Activated naive CD8-positive, alpha-beta T cell treated with anti-CD3 and anti-CD28 coated beads, Interleukin-2, amount 10 ng/mL, durations not matched to agents 7 days and 5 days (primary cell): ENCODE results near the gene MRPS16. TPM values are rescaled to one million over a fixed set of nuclear protein-coding genes. Genes with fewer than 3 reads are reported as not detected.
"Not testable (repeated sequence)": the region's sequence is repeated elsewhere in the genome, so short reads cannot be mapped to it uniquely, and the experiment has no call there.

Source experiments
- ATAC-seq: fragments of 150-1000 bp; cut with Tn5 transposase; one replicate; pipeline ENCODE4 v1.10.0; 2021; ENCODE audit warnings: low read depth, moderate library complexity
- POLR2A ChIA-PET: fragments of 350-600 bp; sonication (Branson Sonifier 250); formaldehyde crosslinking; loops from one replicate; lab custom pipeline; 2021; ENCODE audit warnings: antibody characterized with exemption; lab: Charles Lee
- DNase-seq: peaks from one replicate; pipeline ENCODE4 v3.0.0; 2021
- H3K27ac Mint-ChIP-seq: one replicate; pipeline ENCODE4 v1.8.0; 2022; ENCODE audit warnings: mild to moderate bottlenecking, mixed read lengths
- H3K27me3 Mint-ChIP-seq: one replicate; pipeline ENCODE4 v1.8.0; 2022; ENCODE audit warnings: mild to moderate bottlenecking, moderate library complexity, mixed read lengths
- H3K36me3 Mint-ChIP-seq: one replicate; pipeline ENCODE4 v1.8.0; 2021; ENCODE audit warnings: mild to moderate bottlenecking, mixed read lengths
- H3K4me1 Mint-ChIP-seq: one replicate; pipeline ENCODE4 v1.8.0; 2021; ENCODE audit warnings: mixed read lengths
- H3K4me3 Mint-ChIP-seq: one replicate; pipeline ENCODE4 v1.8.0; 2022; ENCODE audit warnings: mild to moderate bottlenecking, moderate library complexity, mixed read lengths
- H3K9me3 Mint-ChIP-seq: one replicate; pipeline ENCODE4 v1.8.0; 2021; ENCODE audit warnings: mixed read lengths
- total RNA-seq, 2 experiments: library from RNA; stranded (reverse); gene quantifications; one replicate each; pipeline ENCODE4 v1.2.3, GENCODE V29; 2021

MRPS16 gene
- total RNA-seq, result 10 to 100 TPM; 73.5 to 78.4 TPM

DNA sequence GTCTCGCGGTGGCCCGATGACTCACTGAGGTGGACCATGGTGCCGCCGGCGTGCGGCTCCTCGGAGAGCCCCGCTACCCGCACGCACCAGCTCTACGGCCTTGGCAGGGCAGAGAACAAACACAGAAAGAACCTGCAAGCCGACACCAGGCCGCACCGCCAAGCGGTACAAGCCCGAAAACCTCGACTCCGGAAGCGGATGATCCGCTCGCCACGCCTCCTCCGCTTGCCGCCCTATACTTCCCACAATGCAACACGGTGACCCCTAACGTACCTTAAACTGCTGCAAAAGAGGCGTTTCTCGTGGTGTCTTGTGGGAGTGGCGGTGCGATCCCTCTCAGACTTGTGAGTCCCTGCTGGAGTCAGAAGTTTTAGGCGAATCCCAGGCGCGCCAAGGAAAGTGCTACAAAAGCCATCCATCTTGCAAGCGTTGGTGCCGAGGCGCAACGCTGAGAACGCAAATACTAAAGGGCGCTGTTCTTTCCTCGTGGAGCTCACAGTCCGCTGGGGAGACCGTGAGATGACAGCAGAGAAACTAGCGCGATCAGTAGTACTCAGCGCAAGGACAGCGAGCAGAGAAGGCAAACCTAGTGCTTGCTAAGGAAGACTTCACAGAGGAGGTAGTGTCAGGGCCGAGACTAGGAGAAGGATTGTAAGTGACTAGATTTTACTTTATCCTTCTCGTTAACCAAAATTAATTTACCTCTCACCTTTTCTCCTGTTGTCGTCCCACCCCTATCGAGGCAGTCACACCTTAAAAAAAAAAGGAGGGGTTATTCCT is at the start of gene MRPS16:
MRPS16 (minus strand) TSS at position 200 of the 780 bp plus-strand sequence; CDS start at position 38, 162 bp downstream.
- peak; percentile 78 for ATAC-seq
- Mint-ChIP-seq H3K36me3 (peaks cover 10% of the 10 kb centered on the region), H3K27me3 (no peaks in the 10 kb centered on the region), H3K4me3 (peak within 1 kb of the TSS; percentile 93), H3K9me3 (no peaks in the 10 kb centered on the region), H3K4me1 (peaks cover 22% of the 10 kb centered on the region), H3K27ac (peak within 1 kb of the TSS; percentile 82)
- DNase-seq, result peak; percentile 91
- POLR2A ChIA-PET, result interaction anchor here (0.5 to 2.3 kb wide), 12 partner anchors 11 to 1166 kb away, joined by 3 to 13 read pairs (median 4); partner anchors contain the start of genes CFAP70, ECD, FAM149B1 and P4HA1

DNA sequence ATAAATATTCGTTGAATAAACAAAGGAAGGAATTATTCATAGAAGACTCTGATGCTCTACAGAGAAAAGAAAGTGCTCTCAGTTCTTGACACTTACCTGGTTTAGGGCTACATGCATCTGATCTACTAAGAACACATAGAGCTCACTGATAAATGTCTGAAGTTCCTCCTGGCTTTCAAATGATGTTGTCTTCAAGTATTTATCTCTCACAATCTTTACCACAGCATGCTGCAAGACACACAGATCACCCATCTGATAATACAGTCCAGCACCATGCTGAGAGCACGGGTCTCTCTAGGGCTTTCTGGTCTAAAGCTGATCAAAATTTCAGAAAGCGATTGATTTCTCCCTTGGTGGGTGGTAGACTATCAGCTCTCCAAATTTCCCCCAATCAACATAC is 44.5 kb upstream of the MRPS16 start:
- Mint-ChIP-seq H3K4me1 (no peaks in the 10 kb centered on the region), H3K36me3 (no peaks in the 10 kb centered on the region), H3K27ac (no peak overlapping the region), H3K9me3 (no peaks in the 10 kb centered on the region), H3K27me3 (peaks cover 12% of the 10 kb centered on the region), H3K4me3 (no peak overlapping the region)
- POLR2A ChIA-PET, result no interaction called here
- no peak for DNase-seq
- no peak for ATAC-seq

- DNase-seq, result no peak
- H3K4me3 Mint-ChIP-seq, result no peak overlapping the region
- no peak for ATAC-seq
- H3K27me3 Mint-ChIP-seq, result peaks cover 7% of the 10 kb centered on the region
- H3K9me3 Mint-ChIP-seq, result peaks cover 1% of the 10 kb centered on the region
- no peaks in the 10 kb centered on the region for H3K4me1 Mint-ChIP-seq
- POLR2A ChIA-PET, result no interaction called here
- H3K36me3 Mint-ChIP-seq, result peaks cover 1% of the 10 kb centered on the region
- no peak overlapping the region for H3K27ac Mint-ChIP-seq
These were observed 41.0 kb upstream of the MRPS16 start for GRCh38 chr10:73293461-73293860.

GRCh38 chr10:73289958-73290357 is 37.5 kb upstream of the MRPS16 start:
- Mint-ChIP-seq H3K27ac (no peak overlapping the region), H3K4me1 (no peaks in the 10 kb centered on the region), H3K27me3 (no peaks in the 10 kb centered on the region), H3K9me3 (peaks cover 1% of the 10 kb centered on the region), H3K4me3 (no peak overlapping the region), H3K36me3 (peaks cover 1% of the 10 kb centered on the region)
- ATAC-seq, result no peak
- DNase-seq, result no peak
- POLR2A ChIA-PET, result no interaction called here

DNA sequence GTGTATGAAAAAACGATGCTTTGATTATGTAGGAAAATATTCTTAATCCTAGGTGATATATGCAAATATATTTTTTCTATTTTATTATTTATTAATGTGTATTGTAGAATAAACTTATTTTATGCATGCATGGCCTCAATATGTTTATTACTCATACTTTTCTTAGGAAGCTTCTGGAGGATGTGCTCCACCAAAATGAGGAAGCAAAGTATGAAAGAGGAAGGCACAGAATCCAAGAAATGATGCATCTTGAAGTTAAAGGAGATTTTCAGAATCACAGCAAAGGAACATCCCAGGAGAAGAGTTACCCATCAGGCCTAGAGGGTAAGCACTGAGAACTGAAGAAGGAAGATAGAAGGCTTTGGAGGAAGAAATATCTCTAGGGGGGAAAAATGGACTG is 35.0 kb upstream of the MRPS16 start:
- Mint-ChIP-seq H3K27ac (no peak overlapping the region), H3K4me3 (no peak overlapping the region), H3K27me3 (peaks cover 2% of the 10 kb centered on the region), H3K36me3 (peaks cover 1% of the 10 kb centered on the region), H3K9me3 (peaks cover 1% of the 10 kb centered on the region), H3K4me1 (no peaks in the 10 kb centered on the region)
- ATAC-seq, result no peak
- no peak for DNase-seq
- POLR2A ChIA-PET, result no interaction called here

DNA sequence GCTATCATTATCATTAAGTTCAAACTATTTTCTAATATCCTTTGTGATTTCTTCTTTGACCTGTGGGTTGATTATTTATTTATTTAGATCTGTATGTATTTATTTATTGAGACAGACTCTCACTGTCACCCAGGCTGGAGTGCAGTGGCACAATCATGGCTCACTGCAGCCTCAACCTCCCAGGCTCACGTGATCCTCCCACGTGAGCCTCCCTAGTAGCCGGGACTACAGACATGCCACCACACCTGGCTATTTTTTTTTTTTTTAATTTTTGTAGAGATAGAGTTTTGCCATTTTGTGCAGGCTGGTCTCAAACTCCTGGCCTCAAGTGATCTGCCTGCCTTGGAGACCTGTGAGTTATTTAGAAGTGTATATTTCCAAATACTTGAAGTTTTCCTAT is 28.7 kb upstream of the MRPS16 start:
- Mint-ChIP-seq H3K36me3 (no peaks in the 10 kb centered on the region), H3K27me3 (peaks cover 5% of the 10 kb centered on the region), H3K4me3 (no peak overlapping the region), H3K27ac (no peak overlapping the region), H3K4me1 (no peaks in the 10 kb centered on the region), H3K9me3 (no peaks in the 10 kb centered on the region)
- no peak for ATAC-seq
- no peak for DNase-seq
- POLR2A ChIA-PET, result no interaction called here

GRCh38 chr10:73264423-73264822 is 12.0 kb upstream of the MRPS16 start:
- POLR2A ChIA-PET, result interaction anchor here (0.9 to 1.0 kb wide), 2 partner anchors 12 to 18 kb away, joined by 3 to 4 read pairs; no protein-coding TSS in a partner anchor
- Mint-ChIP-seq H3K9me3 (no peaks in the 10 kb centered on the region), H3K27me3 (peaks cover 3% of the 10 kb centered on the region), H3K27ac (no peak overlapping the region), H3K4me3 (no peak overlapping the region), H3K4me1 (peaks cover 6% of the 10 kb centered on the region), H3K36me3 (no peaks in the 10 kb centered on the region)
- DNase-seq (no peak), ATAC-seq (no peak)

GRCh38 chr10:73263693-73264347 is 11.4 kb upstream of the MRPS16 start:
- POLR2A ChIA-PET, result interaction anchor here (0.9 to 1.0 kb wide), 2 partner anchors 12 to 17 kb away, joined by 3 to 4 read pairs; no protein-coding TSS in a partner anchor
- no peaks in the 10 kb centered on the region for H3K9me3 Mint-ChIP-seq
- peaks cover 6% of the 10 kb centered on the region for H3K4me1 Mint-ChIP-seq
- no peak for DNase-seq
- peaks cover 3% of the 10 kb centered on the region for H3K27me3 Mint-ChIP-seq
- H3K27ac Mint-ChIP-seq, result no peak overlapping the region
- no peak for ATAC-seq
- no peaks in the 10 kb centered on the region for H3K36me3 Mint-ChIP-seq
- no peak overlapping the region for H3K4me3 Mint-ChIP-seq

DNA sequence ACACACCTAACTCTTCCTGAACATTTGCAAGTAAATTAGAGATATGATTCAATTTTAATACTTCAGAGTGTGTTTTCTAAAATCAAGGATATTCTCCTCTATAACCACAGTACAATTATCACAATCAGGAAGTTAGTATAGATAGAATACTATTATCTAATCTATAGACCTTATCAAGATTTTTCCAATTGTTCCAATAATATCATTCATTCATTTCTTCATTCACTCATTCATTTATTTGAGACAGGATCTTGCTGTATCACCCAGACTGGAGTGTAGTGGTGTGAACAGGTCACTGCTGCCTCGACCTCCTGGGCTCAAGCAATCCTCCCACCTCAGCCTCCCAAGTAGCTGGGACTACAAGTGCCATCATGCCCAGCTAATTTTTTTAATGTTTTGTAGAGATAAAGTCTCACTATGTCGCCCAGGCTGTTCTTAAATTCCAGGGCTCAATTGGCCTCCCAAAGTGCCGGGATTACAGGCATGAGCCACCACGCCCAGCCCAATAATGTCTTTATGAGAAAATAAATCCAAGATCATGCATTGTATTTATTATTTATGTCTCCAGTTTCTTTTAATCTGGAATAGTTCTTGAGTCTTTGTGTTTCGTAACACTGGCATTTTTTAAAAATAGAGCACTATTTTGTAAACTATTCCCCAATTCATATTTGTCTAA is 10.6 kb upstream of the MRPS16 start:
- POLR2A ChIA-PET, result interaction anchor here (1.0 to 1.1 kb wide), 2 partner anchors 16 to 17 kb away, joined by 3 to 4 read pairs; no protein-coding TSS in a partner anchor
- Mint-ChIP-seq H3K9me3 (no peaks in the 10 kb centered on the region), H3K4me3 (no peak overlapping the region), H3K36me3 (peaks cover 1% of the 10 kb centered on the region), H3K27me3 (peaks cover 3% of the 10 kb centered on the region), H3K4me1 (peaks cover 6% of the 10 kb centered on the region), H3K27ac (no peak overlapping the region)
- no peak for DNase-seq
- ATAC-seq, result no peak

DNA sequence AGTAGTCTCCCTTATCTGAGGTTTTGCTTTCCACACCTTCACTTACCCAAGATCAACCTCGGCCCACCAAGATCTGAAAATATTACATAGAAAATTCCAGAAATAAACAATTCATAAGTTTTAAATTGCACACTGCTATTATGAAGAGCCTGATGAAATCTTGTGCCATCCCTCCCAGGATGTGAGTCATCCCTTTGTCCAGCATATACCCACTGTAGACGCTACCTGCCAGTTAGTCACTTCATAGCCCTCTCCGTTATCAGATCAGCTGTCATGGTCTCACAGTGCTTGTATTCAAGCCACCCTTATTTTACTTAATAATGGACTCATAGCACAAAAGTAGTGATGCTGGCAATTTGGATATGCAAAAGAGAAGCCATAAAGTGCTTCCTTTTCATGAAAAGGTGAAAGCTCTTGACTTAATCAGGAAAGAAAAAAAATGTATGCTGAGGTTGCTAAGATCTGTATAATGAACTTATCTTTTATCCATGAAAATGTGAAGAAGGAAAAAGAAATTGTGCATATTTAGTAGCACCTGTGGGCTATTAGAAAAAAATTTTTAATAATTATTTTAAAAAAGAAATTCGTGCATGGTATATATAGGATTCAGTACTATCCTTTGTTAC is 9.8 kb upstream of the MRPS16 start:
- Mint-ChIP-seq H3K4me1 (peaks cover 6% of the 10 kb centered on the region), H3K27me3 (peaks cover 3% of the 10 kb centered on the region), H3K27ac (no peak overlapping the region), H3K36me3 (peaks cover 1% of the 10 kb centered on the region), H3K4me3 (no peak overlapping the region), H3K9me3 (no peaks in the 10 kb centered on the region)
- no peak for ATAC-seq
- DNase-seq, result no peak
- POLR2A ChIA-PET, result interaction anchor here (1.1 kb wide), 1 partner anchor 16 kb away, joined by 3 read pairs; no protein-coding TSS in a partner anchor

- Mint-ChIP-seq H3K27me3 (peaks cover 3% of the 10 kb centered on the region), H3K36me3 (peaks cover 1% of the 10 kb centered on the region)
- POLR2A ChIA-PET, result interaction anchor here (1.1 kb wide), 1 partner anchor 15 kb away, joined by 3 read pairs; no protein-coding TSS in a partner anchor
These were observed 9.0 kb upstream of the MRPS16 start for GRCh38 chr10:73261362-73261995.

GRCh38 chr10:73258612-73259011 is 6.2 kb upstream of the MRPS16 start:
- H3K4me1 Mint-ChIP-seq, POLR2A ChIA-PET, H3K36me3 Mint-ChIP-seq, H3K27me3 Mint-ChIP-seq, ATAC-seq, H3K9me3 Mint-ChIP-seq, DNase-seq, H3K27ac Mint-ChIP-seq, H3K4me3 Mint-ChIP-seq: not testable (repeated sequence)

More at GRCh38 chr10:73261362-73261995, 9.0 kb upstream of the MRPS16 start:
- Mint-ChIP-seq H3K4me3 (no peak overlapping the region), H3K4me1 (peaks cover 6% of the 10 kb centered on the region), H3K27ac (no peak overlapping the region), H3K9me3 (no peaks in the 10 kb centered on the region)
- DNase-seq (no peak), ATAC-seq (no peak)
